Right lobe of liver (tissue), 4 donors: ENCODE data around the gene DVL3.

Experiments used
- CTCF ChIP-seq, 4 donors: fragments of 200-600 bp in 3 of 4; fragments of 450-650 bp in 1 of 4; IDR thresholded peaks; one replicate each; pipeline versions ENCODE4 v1.5.1 to v1.8.0; 2016 to 2022; ENCODE audit warnings: antibody characterized with exemption in 4 of 4, mild to moderate bottlenecking in 2 of 4
- POLR2A ChIP-seq: fragments of 450-650 bp; IDR thresholded peaks from one replicate; pipeline ENCODE4 v1.6.1; 2017; ENCODE audit warnings: antibody characterized with exemption, mild to moderate bottlenecking
- donor health status: DM: no; HTN: no; CAD: no.
- donor health status: DM: no; HTN: no; CAD: no.
- donor health status: DM: no; HTN: yes; CAD: no.

GRCh38 chr3:184110316-184110725 lies 44.9 kb upstream of the DVL3 start:
- TF ChIP-seq CTCF (IDR thresholded peaks at IDR 0.05): no peak
- TF ChIP-seq POLR2A: no peak
